Kidney (tissue), 14 donors: ENCODE results near the gene CD300A. TPM values are rescaled to one million over a fixed set of nuclear protein-coding genes. Genes with fewer than 3 reads are reported as not detected.
A peak's percentile ranks its signal among the peaks of the same experiment; 100 is the strongest.

Source experiments
- DNase-seq, 5 donors: peaks; one replicate each; pipeline ENCODE4 v3.0.0-alpha.2; 2013 to 2020
- FAIRE-seq: peaks from 2 replicates; lab custom pipeline; 2012; peaks lifted over from hg19 to GRCh38; lab: Jason Lieb, UNC
- H3K27ac ChIP-seq, 2 donors: one replicate each; pipeline ENCODE4 v1.7.0; 2013; ENCODE audit warnings: low read depth in 2 of 2, low read length in 2 of 2, inconsistent platforms in 1 of 2
- H3K27me3 ChIP-seq: one replicate; pipeline ENCODE4 v1.7.1; 2013; ENCODE audit warnings: low read length, inconsistent platforms; ENCODE audit not compliant: control insufficient read depth, insufficient read depth
- H3K36me3 ChIP-seq, 3 donors: one replicate each; pipeline versions ENCODE4 v1.7.0 to v1.7.1; 2013; ENCODE audit warnings: low read length in 3 of 3, control low read depth in 1 of 3, inconsistent platforms in 1 of 3; ENCODE audit not compliant: insufficient read depth in 3 of 3, control insufficient read depth in 2 of 3
- H3K4me1 ChIP-seq, 3 donors: one replicate each; pipeline versions ENCODE4 v1.7.0 to v1.7.1; 2013; ENCODE audit warnings: low read length in 3 of 3, inconsistent platforms in 1 of 3, low read depth in 1 of 3; ENCODE audit not compliant: control insufficient read depth in 2 of 3, insufficient read depth in 2 of 3
- H3K4me3 ChIP-seq, 3 donors: one replicate each; pipeline versions ENCODE4 v1.7.0 to v1.8.1; 2013; ENCODE audit warnings: low read length in 3 of 3, control low read depth in 1 of 3, inconsistent platforms in 1 of 3
- H3K9ac ChIP-seq, 3 donors: one replicate each; pipeline versions ENCODE4 v1.7.0 to v1.7.1; 2013; ENCODE audit warnings: low read length in 3 of 3, control low read depth in 1 of 3, inconsistent platforms in 1 of 3
- H3K9me3 ChIP-seq, 3 donors: one replicate each; pipeline versions ENCODE4 v1.7.0 to v1.7.1; 2013; ENCODE audit warnings: low read length in 3 of 3, control low read depth in 1 of 3, inconsistent platforms in 1 of 3; ENCODE audit not compliant: control insufficient read depth in 2 of 3, insufficient read depth in 1 of 3
- intact Hi-C: fragments of 100-400 bp; cut with DNase I; formaldehyde crosslinking; loops from one replicate; pipeline ENCODE4 v1.11.1; 2022
- polyA plus RNA-seq: library from polyadenylated mRNA; stranded (reverse); fragments of 350-450 nt; fragmentation: Illumina TruSeq; extraction: RNeasy Lipid Tissue Mini Kit (QIAGEN cat#74804); gene quantifications from one replicate; pipeline ENCODE4 v1.2.3, GENCODE V29; 2014; ENCODE audit warnings: low read depth, low replicate concordance; ENCODE audit not compliant: insufficient read depth
- total RNA-seq: library from RNA; stranded (reverse); fragmentation: NEBNext Ultra II Directional; extraction: Animal tissue kit (Norgen Biotek cat#: 25700); gene quantifications from one replicate; pipeline ENCODE4 v1.2.1, GENCODE V29; 2021
- TF ChIP-seq, protein P1 (sequence below): IDR thresholded peaks from 3 replicates; pipeline ENCODE4 v1.5.1; 2012; ENCODE audit warnings: mild to moderate bottlenecking, moderate library complexity, borderline replicate concordance; ENCODE audit not compliant: insufficient read depth; ENCODE audit errors: extremely low read depth
- donor health status: control.
- donor health status: control.
- donor health status: control.
- donor health status: control.
- donor health status: control.
- donor health status: DM: yes; HTN: yes; CAD: no.
- donor health status: Normal renal cell carcinoma (clear cell type).

CD300A gene
- total and polyA plus RNA-seq, 2 donors from 2014 or later: 3.1 to 8.2 TPM

DNA sequence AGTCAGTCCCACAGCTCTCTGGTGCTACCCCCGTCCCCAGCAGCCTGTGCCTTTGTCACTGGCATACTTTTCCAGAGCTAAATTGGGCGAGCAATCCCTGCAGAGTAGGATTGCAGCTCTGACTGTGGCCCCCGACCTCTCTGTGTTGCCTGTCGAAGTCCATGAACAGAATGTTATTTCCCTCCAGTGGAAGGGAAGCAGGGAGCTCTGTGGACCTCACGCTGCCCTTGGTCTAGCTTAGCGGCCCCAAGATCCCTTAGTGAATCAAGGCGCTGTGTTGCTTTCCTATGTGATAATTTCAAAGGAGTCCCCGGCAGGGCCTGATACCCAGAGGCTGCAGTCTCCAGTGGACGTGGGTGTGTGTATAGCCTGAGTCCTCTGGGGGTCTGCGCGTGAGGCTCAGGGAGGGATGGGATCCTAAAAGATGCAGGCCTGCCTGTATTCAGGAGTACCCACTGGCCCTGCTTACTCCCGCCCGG is 15.5 kb upstream of the CD300A start:
- TF ChIP-seq, protein P1, sequence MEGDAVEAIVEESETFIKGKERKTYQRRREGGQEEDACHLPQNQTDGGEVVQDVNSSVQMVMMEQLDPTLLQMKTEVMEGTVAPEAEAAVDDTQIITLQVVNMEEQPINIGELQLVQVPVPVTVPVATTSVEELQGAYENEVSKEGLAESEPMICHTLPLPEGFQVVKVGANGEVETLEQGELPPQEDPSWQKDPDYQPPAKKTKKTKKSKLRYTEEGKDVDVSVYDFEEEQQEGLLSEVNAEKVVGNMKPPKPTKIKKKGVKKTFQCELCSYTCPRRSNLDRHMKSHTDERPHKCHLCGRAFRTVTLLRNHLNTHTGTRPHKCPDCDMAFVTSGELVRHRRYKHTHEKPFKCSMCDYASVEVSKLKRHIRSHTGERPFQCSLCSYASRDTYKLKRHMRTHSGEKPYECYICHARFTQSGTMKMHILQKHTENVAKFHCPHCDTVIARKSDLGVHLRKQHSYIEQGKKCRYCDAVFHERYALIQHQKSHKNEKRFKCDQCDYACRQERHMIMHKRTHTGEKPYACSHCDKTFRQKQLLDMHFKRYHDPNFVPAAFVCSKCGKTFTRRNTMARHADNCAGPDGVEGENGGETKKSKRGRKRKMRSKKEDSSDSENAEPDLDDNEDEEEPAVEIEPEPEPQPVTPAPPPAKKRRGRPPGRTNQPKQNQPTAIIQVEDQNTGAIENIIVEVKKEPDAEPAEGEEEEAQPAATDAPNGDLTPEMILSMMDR: no peak
- Histone ChIP-seq H3K27ac (peak overlapping the region in 1 of 2 donors; percentile 54), H3K36me3 (no peaks in the 10 kb centered on the region), H3K9ac (no peak overlapping the region), H3K27me3 (no peaks in the 10 kb centered on the region), H3K4me3 (no peak overlapping the region), H3K4me1 (peaks cover 0 to 60% (median 21%) of the 10 kb centered on the region in 3 donors), H3K9me3 (no peaks in the 10 kb centered on the region)
- intact Hi-C loops: no loop called here
- FAIRE-seq (no peak), DNase-seq (no peak)

DNA sequence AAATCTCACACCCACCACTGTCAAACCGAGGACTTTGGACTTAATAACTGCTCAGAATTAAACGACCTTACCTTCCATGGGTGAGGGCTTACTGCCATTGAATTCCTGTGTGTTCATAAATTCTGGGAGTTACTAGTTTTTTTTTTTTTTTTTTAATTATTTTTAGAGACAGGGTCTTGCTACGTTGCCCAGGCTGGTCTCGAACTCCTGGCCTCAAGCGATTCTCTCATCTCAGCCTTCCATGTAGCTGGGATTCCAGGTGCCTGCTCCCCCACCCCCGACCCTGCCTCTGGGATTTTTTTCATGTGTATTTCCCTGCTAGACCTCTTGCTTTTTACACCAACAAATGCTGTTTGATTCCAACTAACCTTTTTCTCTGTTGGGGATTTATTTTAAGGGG is 14.9 kb upstream of the CD300A start:
- peaks cover 0 to 57% (median 21%) of the 10 kb centered on the region in 3 donors for H3K4me1 ChIP-seq
- intact Hi-C loops: no loop called here
- H3K27me3 ChIP-seq: no peaks in the 10 kb centered on the region
- TF ChIP-seq, protein P1: no peak
- H3K4me3 ChIP-seq: no peak overlapping the region
- H3K27ac ChIP-seq: peak overlapping the region; percentile 8 to 71
- no peaks in the 10 kb centered on the region for H3K9me3 ChIP-seq
- no peak for DNase-seq
- FAIRE-seq: no peak
- H3K9ac ChIP-seq: no peak overlapping the region
- H3K36me3 ChIP-seq: no peaks in the 10 kb centered on the region

DNA sequence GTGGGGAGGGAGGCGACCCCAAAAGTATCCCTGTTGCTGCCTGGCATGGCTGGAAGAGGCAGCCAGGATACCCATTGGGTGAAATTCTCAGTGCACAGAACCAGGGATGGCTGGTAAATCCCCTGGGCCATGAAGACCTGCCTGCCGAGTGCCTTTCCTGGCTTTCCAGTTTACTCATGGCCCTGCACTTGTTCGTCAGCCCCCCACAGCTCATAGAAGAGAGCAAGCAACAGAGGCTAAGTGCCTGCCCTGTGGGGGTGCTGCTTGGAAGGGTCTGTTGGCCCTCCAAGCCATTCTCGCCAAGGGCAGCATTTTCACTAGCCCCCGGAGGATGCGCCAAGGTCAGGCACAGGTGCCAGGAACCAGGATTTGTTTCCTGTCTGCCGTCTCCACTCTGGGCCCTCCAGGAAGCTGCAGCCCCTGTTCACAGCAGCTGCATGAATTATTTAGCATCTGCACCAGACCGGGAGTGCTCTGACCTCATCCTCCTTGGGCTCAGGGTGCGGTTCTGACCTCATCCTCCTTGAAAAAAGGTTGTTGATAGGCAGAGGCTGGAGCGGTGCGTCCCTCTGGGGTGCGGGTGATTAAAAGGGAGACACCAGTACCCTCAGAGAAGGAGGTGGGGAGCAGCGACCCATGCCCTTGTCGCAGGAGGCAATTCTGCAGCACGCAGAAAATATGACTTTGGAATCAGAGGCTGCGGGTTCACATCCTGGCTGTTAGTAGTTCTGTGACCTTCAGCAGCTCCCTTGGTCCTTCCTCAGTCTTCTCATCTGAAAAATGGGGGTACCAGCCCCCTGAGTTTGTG is 14.2 kb upstream of the CD300A start:
- intact Hi-C loops: no loop called here
- peak overlapping the region in 1 of 3 donors; percentile 52 for H3K4me3 ChIP-seq
- no peaks in the 10 kb centered on the region for H3K36me3 ChIP-seq
- H3K9ac ChIP-seq: peak overlapping the region in 1 of 3 donors; percentile 67
- FAIRE-seq (no peak), DNase-seq (peak in 4 of 5 donors; percentile 31 to 79 (median 47))
- H3K27ac ChIP-seq: peak overlapping the region; percentile 71 to 86
- TF ChIP-seq, protein P1: no peak
- H3K4me1 ChIP-seq: peaks cover 0 to 53% (median 21%) of the 10 kb centered on the region in 3 donors
- no peaks in the 10 kb centered on the region for H3K9me3 ChIP-seq
- no peaks in the 10 kb centered on the region for H3K27me3 ChIP-seq
